GM21423 (cell line): Measurements from ENCODE around the gene ZNF563.
A peak's percentile ranks its signal among the peaks of the same experiment; 100 is the strongest.

Experiments used
- ATAC-seq: cut with Tn5 transposase; IDR thresholded peaks from one replicate; pipeline ENCODE4 v1.9.1; 2021; ENCODE audit warnings: mild to moderate bottlenecking, moderate library complexity; ENCODE audit not compliant: unreplicated experiment

ZNF563 gene

GRCh38 chr19:12295191-12295590, 38.2 kb downstream of the ZNF563 start:
- ATAC-seq: peak; percentile 2

GRCh38 chr19:12294249-12295158, 38.9 kb downstream of the ZNF563 start, which contains the start of gene ZNF44:
Gene ZNF44, minus strand, starts transcription at chr19:12294883. Its CDS starts 189 bp downstream, at chr19:12294694.
- peak; percentile 87 for ATAC-seq

GRCh38 chr19:12293777-12294248, 39.6 kb downstream of the ZNF563 start:
- ATAC-seq: peak; percentile 72

- no peak for ATAC-seq
These were observed 43.7 kb downstream of the ZNF563 start for GRCh38 chr19:12289790-12290065.

- ATAC-seq: no peak
These were observed 45.4 kb downstream of the ZNF563 start for GRCh38 chr19:12287958-12288500.

- ATAC-seq: no peak
These were observed 48.8 kb downstream of the ZNF563 start for GRCh38 chr19:12284631-12285030.

- ATAC-seq: no peak
These were observed 49.2 kb downstream of the ZNF563 start for GRCh38 chr19:12284226-12284625.

GRCh38 chr19:12278713-12279112, 54.7 kb downstream of the ZNF563 start:
- no peak for ATAC-seq

GRCh38 chr19:12272980-12273901, 60.2 kb downstream of the ZNF563 start:
- ATAC-seq: no peak

GRCh38 chr19:12272386-12272785, 61.0 kb downstream of the ZNF563 start:
- no peak for ATAC-seq

- no peak for ATAC-seq
These were observed 62.6 kb downstream of the ZNF563 start for GRCh38 chr19:12270854-12271253.
